ENCODE measurements around the gene TANGO6. TPM values are rescaled to one million over a fixed set of nuclear protein-coding genes. Genes with fewer than 3 reads are reported as not detected.

TANGO6 gene
- total RNA-seq, 1 donor from 2014 or later, result 12.8 TPM

- TF ChIP-seq EZH2 (IDR thresholded peaks at IDR 0.05), result no peak
- TF ChIP-seq CTCF (IDR thresholded peaks at IDR 0.05), result no peak
- no peak for TF ChIP-seq EZH2phosphoT487 (IDR thresholded peaks at IDR 0.05)
- H3K4me2 ChIP-seq, result peak overlapping the region; percentile 17
- no peaks in the 10 kb centered on the region for H4K20me1 ChIP-seq (ENCODE audit: low read depth)
- peaks cover 2% of the 10 kb centered on the region for H3K27me3 Mint-ChIP-seq (ENCODE audit: insufficient read depth, low read depth)
- peaks cover 15% of the 10 kb centered on the region for H3F3A ChIP-seq (ENCODE audit: low read depth)
- no peaks in the 10 kb centered on the region for H3K36me3 ChIP-seq
- no peaks in the 10 kb centered on the region for H3K27me3 ChIP-seq
- H3K9me3 ChIP-seq (ENCODE audit: low read depth), result peaks cover 3% of the 10 kb centered on the region
- H3K27ac Mint-ChIP-seq, result peak overlapping the region; percentile 19
- no peak for DNase-seq (ENCODE audit: low spot score)
- H3K4me1 Mint-ChIP-seq, result peaks cover 15% of the 10 kb centered on the region
- no peaks in the 10 kb centered on the region for H3K36me3 Mint-ChIP-seq
- no peak overlapping the region for H3K9ac ChIP-seq
- no peak overlapping the region for H3K4me3 ChIP-seq
- no peak overlapping the region for H3K4me3 Mint-ChIP-seq
- H3K4me1 ChIP-seq, result peaks cover 18% of the 10 kb centered on the region
- no peaks in the 10 kb centered on the region for H3K79me2 ChIP-seq (ENCODE audit: low read depth)
- H2AFZ ChIP-seq (replicated peaks), result no peak overlapping the region
- no peak overlapping the region for H3K27ac ChIP-seq
- peaks cover 4% of the 10 kb centered on the region for H3K9me3 Mint-ChIP-seq
Measured at GRCh38 chr16:68960910-68961309, 117.6 kb downstream of the TANGO6 start.

GRCh38 chr16:68961778-68962402 is 118.6 kb downstream of the TANGO6 start:
- peaks cover 4% of the 10 kb centered on the region for H3K9me3 Mint-ChIP-seq
- TF ChIP-seq EZH2phosphoT487 (IDR thresholded peaks at IDR 0.05) (no peak), CTCF (IDR thresholded peaks at IDR 0.05) (no peak), EZH2 (IDR thresholded peaks at IDR 0.05) (no peak)
- H3F3A ChIP-seq (ENCODE audit: low read depth), result peaks cover 15% of the 10 kb centered on the region

GRCh38 chr16:68969338-68969737 is 126.0 kb downstream of the TANGO6 start:
- DNase-seq (ENCODE audit: low spot score), result no peak
- Histone ChIP-seq H3K79me2 (ENCODE audit: low read depth) (no peaks in the 10 kb centered on the region), H3K36me3 (no peaks in the 10 kb centered on the region), H3K27ac (no peak overlapping the region), H3K9ac (no peak overlapping the region), H3K4me2 (no peak overlapping the region), H4K20me1 (ENCODE audit: low read depth) (no peaks in the 10 kb centered on the region), H3F3A (ENCODE audit: low read depth) (peaks cover 34% of the 10 kb centered on the region), H3K4me1 (peaks cover 27% of the 10 kb centered on the region), H3K9me3 (ENCODE audit: low read depth) (no peaks in the 10 kb centered on the region), H2AFZ (replicated peaks) (no peak overlapping the region), H3K4me3 (no peak overlapping the region), H3K27me3 (no peaks in the 10 kb centered on the region)
- Mint-ChIP-seq H3K4me1 (peaks cover 25% of the 10 kb centered on the region), H3K36me3 (peaks cover 3% of the 10 kb centered on the region), H3K9me3 (no peaks in the 10 kb centered on the region), H3K4me3 (no peak overlapping the region), H3K27ac (no peak overlapping the region), H3K27me3 (ENCODE audit: insufficient read depth, low read depth) (no peaks in the 10 kb centered on the region)
- TF ChIP-seq EZH2 (IDR thresholded peaks at IDR 0.05) (no peak), CTCF (IDR thresholded peaks at IDR 0.05) (no peak), EZH2phosphoT487 (IDR thresholded peaks at IDR 0.05) (no peak)

More at GRCh38 chr16:68961778-68962402, 118.6 kb downstream of the TANGO6 start:
- Mint-ChIP-seq H3K27ac (no peak overlapping the region), H3K27me3 (ENCODE audit: insufficient read depth, low read depth) (peaks cover 2% of the 10 kb centered on the region), H3K4me3 (no peak overlapping the region), H3K36me3 (no peaks in the 10 kb centered on the region), H3K4me1 (peaks cover 15% of the 10 kb centered on the region)
- no peak overlapping the region for H3K4me3 ChIP-seq
- no peak overlapping the region for H3K4me2 ChIP-seq
- H4K20me1 ChIP-seq (ENCODE audit: low read depth), result no peaks in the 10 kb centered on the region
- no peak overlapping the region for H3K9ac ChIP-seq
- H3K4me1 ChIP-seq, result peaks cover 18% of the 10 kb centered on the region
- H3K79me2 ChIP-seq (ENCODE audit: low read depth), result no peaks in the 10 kb centered on the region
- no peak overlapping the region for H2AFZ ChIP-seq (replicated peaks)
- DNase-seq (ENCODE audit: low spot score), result no peak
- peaks cover 3% of the 10 kb centered on the region for H3K9me3 ChIP-seq (ENCODE audit: low read depth)
- no peaks in the 10 kb centered on the region for H3K27me3 ChIP-seq
- no peaks in the 10 kb centered on the region for H3K36me3 ChIP-seq
- no peak overlapping the region for H3K27ac ChIP-seq
